Measurements from ENCODE around the gene VSIG10L.

The VSIG10L gene

GRCh38 chr19:51354742-51355148, 12.8 kb upstream of the VSIG10L start:
- H3K4me3 ChIP-seq (replicated peaks in 1 of 2; ENCODE audit: low read depth in 2 of 2, low read length in 2 of 2), result no peak overlapping the region
- TF ChIP-seq CTCF (IDR thresholded peaks at IDR 0.05; ENCODE audit: low read depth, low read length), result no peak
- peak in 1 of 2 donors; percentile 61 for DNase-seq (ENCODE audit: low read depth in 2 of 2)

- no peak overlapping the region for H3K4me3 ChIP-seq (replicated peaks in 1 of 2; ENCODE audit: low read depth in 2 of 2, low read length in 2 of 2)
- no peak for TF ChIP-seq CTCF (IDR thresholded peaks at IDR 0.05; ENCODE audit: low read depth, low read length)
- no peak for DNase-seq (ENCODE audit: low read depth in 2 of 2)
These were observed 12.3 kb upstream of the VSIG10L start for GRCh38 chr19:51354103-51354741.

- DNase-seq (ENCODE audit: low read depth in 2 of 2), result no peak
- no peak for TF ChIP-seq CTCF (IDR thresholded peaks at IDR 0.05; ENCODE audit: low read depth, low read length)
- no peak overlapping the region for H3K4me3 ChIP-seq (replicated peaks in 1 of 2; ENCODE audit: low read depth in 2 of 2, low read length in 2 of 2)
These were observed 10.9 kb upstream of the VSIG10L start for GRCh38 chr19:51352783-51353360.

GRCh38 chr19:51351266-51351990, 9.5 kb upstream of the VSIG10L start:
- TF ChIP-seq CTCF (IDR thresholded peaks at IDR 0.05; ENCODE audit: low read depth, low read length), result no peak
- DNase-seq (ENCODE audit: low read depth in 2 of 2), result no peak
- no peak overlapping the region for H3K4me3 ChIP-seq (replicated peaks in 1 of 2; ENCODE audit: low read depth in 2 of 2, low read length in 2 of 2)

GRCh38 chr19:51347209-51347928, 5.4 kb upstream of the VSIG10L start:
- no peak for TF ChIP-seq CTCF (IDR thresholded peaks at IDR 0.05; ENCODE audit: low read depth, low read length)
- H3K4me3 ChIP-seq (replicated peaks in 1 of 2; ENCODE audit: low read depth in 2 of 2, low read length in 2 of 2), result no peak overlapping the region
- no peak for DNase-seq (ENCODE audit: low read depth in 2 of 2)

- DNase-seq (ENCODE audit: low read depth in 2 of 2), result no peak
- TF ChIP-seq CTCF (IDR thresholded peaks at IDR 0.05; ENCODE audit: low read depth, low read length), result no peak
- H3K4me3 ChIP-seq (replicated peaks in 1 of 2; ENCODE audit: low read depth in 2 of 2, low read length in 2 of 2), result no peak overlapping the region
These were observed 4.8 kb upstream of the VSIG10L start for GRCh38 chr19:51346742-51347141.
